IMR-90 (cell line): ENCODE measurements around the gene BCLAF1. TPM values are rescaled to one million over a fixed set of nuclear protein-coding genes. Genes with fewer than 3 reads are reported as not detected.

Experiments used
- ATAC-seq: fragments of 200-7000 bp; cut with Tn5 transposase; 2 replicates; pipeline ENCODE4 v1.9.1; 2020; ENCODE audit warnings: low read depth, mild to moderate bottlenecking, moderate library complexity
- BruUV-seq: library from RNA; stranded (reverse); fragments of 400-500 nt; replicated peaks from 2 replicates; lab custom pipeline; 2021; lab: Mats Ljungman, UMichigan
- CTCF ChIA-PET: fragments of 300-600 bp; formaldehyde crosslinking; extraction: SDS; loops from one replicate; lab custom pipeline; 2021; ENCODE audit warnings: antibody characterized with exemption; lab: Yijun Ruan, JAX
- POLR2A ChIA-PET: fragments of 300-600 bp; sonication (Branson Sonifier 250); formaldehyde crosslinking; loops from one replicate; lab custom pipeline; 2022; ENCODE audit warnings: antibody characterized with exemption; ENCODE audit not compliant: unreplicated experiment; lab: Charles Lee
- DNase-seq: peaks from one replicate; pipeline ENCODE4 v3.0.0; 2013
- H2AFZ ChIP-seq: replicated peaks from 2 replicates; pipeline ENCODE3; 2013; ENCODE audit warnings: low read length, mild to moderate bottlenecking; ENCODE audit not compliant: poor library complexity
- H2AK5ac ChIP-seq: 2 replicates; pipeline ENCODE4 v1.6.1; 2013; ENCODE audit warnings: low read depth, low read length, inconsistent platforms
- H2AK9ac ChIP-seq: replicated peaks from 2 replicates; pipeline ENCODE3; 2013; ENCODE audit warnings: mild to moderate bottlenecking, low read depth, low read length, moderate library complexity; ENCODE audit not compliant: poor library complexity
- H2BK120ac ChIP-seq: 2 replicates; pipeline ENCODE4 v1.6.1; 2013; ENCODE audit warnings: low read depth, low read length, inconsistent platforms
- H2BK15ac ChIP-seq: 3 replicates; pipeline ENCODE4 v1.6.1; 2013; ENCODE audit warnings: low read depth, low read length, inconsistent platforms
- H2BK20ac ChIP-seq: 2 replicates; pipeline ENCODE4 v1.6.1; 2013; ENCODE audit warnings: low read depth, mild to moderate bottlenecking, inconsistent platforms, low read length, moderate library complexity
- H2BK5ac ChIP-seq: 2 replicates; pipeline ENCODE4 v1.6.1; 2013; ENCODE audit warnings: mild to moderate bottlenecking, low read depth, low read length, inconsistent platforms; ENCODE audit not compliant: poor library complexity, severe bottlenecking
- H3K14ac ChIP-seq: replicated peaks from 2 replicates; pipeline ENCODE4 v1.6.1; 2013; ENCODE audit warnings: low read depth, low read length, inconsistent platforms
- H3K18ac ChIP-seq: 2 replicates; pipeline ENCODE4 v1.6.1; 2013; ENCODE audit warnings: low read depth, low read length, control low read depth
- H3K23ac ChIP-seq: 2 replicates; pipeline ENCODE4 v1.6.1; 2013; ENCODE audit warnings: low read depth, low read length, inconsistent platforms
- H3K27ac ChIP-seq: 2 replicates; pipeline ENCODE4 v1.5.1; 2013; ENCODE audit warnings: mild to moderate bottlenecking, control low read depth, low read length; ENCODE audit not compliant: insufficient read depth
- H3K27me3 ChIP-seq: 2 replicates; pipeline ENCODE4 v1.6.1; 2013; ENCODE audit warnings: low read length; ENCODE audit not compliant: control insufficient read depth, insufficient read depth
- H3K36me3 ChIP-seq: 2 replicates; pipeline ENCODE4 v1.6.1; 2013; ENCODE audit warnings: low read length, mixed read lengths; ENCODE audit not compliant: control insufficient read depth, insufficient read depth
- H3K4ac ChIP-seq: 2 replicates; pipeline ENCODE4 v1.6.1; 2013; ENCODE audit warnings: low read depth, low read length, inconsistent platforms
- H3K4me1 ChIP-seq: 2 replicates; pipeline ENCODE4 v1.6.1; 2013; ENCODE audit warnings: low read length, mixed read lengths; ENCODE audit not compliant: control insufficient read depth, insufficient read depth
- H3K4me2 ChIP-seq: 2 replicates; pipeline ENCODE4 v1.6.1; 2013; ENCODE audit warnings: low read depth, mild to moderate bottlenecking, control low read depth, low read length, moderate library complexity
- H3K4me3 ChIP-seq: 2 replicates; pipeline ENCODE4 v1.5.1; 2013; ENCODE audit warnings: low read depth, mild to moderate bottlenecking, control low read depth, low read length, moderate library complexity; ENCODE audit not compliant: insufficient read depth
- H3K56ac ChIP-seq: 2 replicates; pipeline ENCODE4 v1.6.1; 2013; ENCODE audit warnings: low read length, inconsistent platforms; ENCODE audit not compliant: insufficient read depth; ENCODE audit errors: extremely low read depth
- H3K79me1 ChIP-seq, 2 experiments: 2 replicates each; pipeline ENCODE4 v1.6.1; 2013; ENCODE audit warnings: low read length in 2 of 2, inconsistent platforms in 1 of 2, low read depth in 1 of 2
- H3K9ac ChIP-seq: 2 replicates; pipeline ENCODE4 v1.6.1; 2013; ENCODE audit warnings: low read depth, low read length, control low read depth
- H3K9me1 ChIP-seq: 2 replicates; pipeline ENCODE4 v1.6.1; 2013; ENCODE audit warnings: low read length, inconsistent platforms; ENCODE audit not compliant: insufficient read depth
- H3K9me3 ChIP-seq: 2 replicates; pipeline ENCODE4 v1.6.1; 2013; ENCODE audit warnings: low read length; ENCODE audit not compliant: control insufficient read depth, insufficient read depth
- H4K20me1 ChIP-seq: 2 replicates; pipeline ENCODE4 v1.6.1; 2013; ENCODE audit warnings: low read length, inconsistent platforms; ENCODE audit not compliant: insufficient read depth
- H4K5ac ChIP-seq: 2 replicates; pipeline ENCODE4 v1.6.1; 2013; ENCODE audit warnings: mild to moderate bottlenecking, low read depth, low read length, control low read depth
- H4K8ac ChIP-seq, 2 experiments: 2 replicates each; pipeline ENCODE4 v1.6.1; 2013; ENCODE audit warnings: low read depth in 2 of 2, low read length in 2 of 2, control low read depth in 1 of 2, inconsistent platforms in 1 of 2
- H4K91ac ChIP-seq: 2 replicates; pipeline ENCODE4 v1.6.1; 2013; ENCODE audit warnings: low read depth, low read length, inconsistent platforms; ENCODE audit not compliant: insufficient read depth
- BHLHE40 ChIP-seq: fragments of 150-350 bp; IDR thresholded peaks from 2 replicates; pipeline ENCODE4 v1.6.1; 2016; ENCODE audit warnings: mild to moderate bottlenecking, low read depth, low read length
- CEBPB ChIP-seq: IDR thresholded peaks from 2 replicates; pipeline ENCODE4 v1.6.1; 2012; ENCODE audit warnings: low read depth, low read length, improper control_type of control experiment
- CHD1 ChIP-seq: IDR thresholded peaks from 2 replicates; pipeline ENCODE4 v1.6.1; 2012; ENCODE audit warnings: low read depth, low read length, improper control_type of control experiment
- CTCF ChIP-seq: conservative IDR thresholded peaks from 2 replicates; pipeline ENCODE4 v1.5.1; 2012; ENCODE audit warnings: mild to moderate bottlenecking, low read depth, low read length, improper control_type of control experiment
- ELK1 ChIP-seq: fragments of 150-350 bp; IDR thresholded peaks from 2 replicates; pipeline ENCODE4 v1.6.1; 2016; ENCODE audit warnings: low read depth, mild to moderate bottlenecking, low read length, moderate library complexity, borderline replicate concordance
- FOS ChIP-seq: fragments of 150-350 bp; IDR thresholded peaks from 2 replicates; pipeline ENCODE4 v1.6.1; 2016; ENCODE audit warnings: low read depth, low read length
- MAFK ChIP-seq: IDR thresholded peaks from 2 replicates; pipeline ENCODE4 v1.6.1; 2012; ENCODE audit warnings: low read depth, low read length, improper control_type of control experiment
- MAZ ChIP-seq: IDR thresholded peaks from 2 replicates; pipeline ENCODE4 v1.6.1; 2012; ENCODE audit warnings: low read depth, mild to moderate bottlenecking, low read length, improper control_type of control experiment, moderate library complexity, borderline replicate concordance
- MXI1 ChIP-seq: IDR thresholded peaks from 2 replicates; pipeline ENCODE4 v1.6.1; 2012; ENCODE audit warnings: low read depth, mild to moderate bottlenecking, low read length, moderate library complexity, borderline replicate concordance
- NFE2L2 ChIP-seq: fragments of 150-350 bp; IDR thresholded peaks from 2 replicates; pipeline ENCODE4 v1.6.1; 2016; ENCODE audit warnings: low read depth, mild to moderate bottlenecking, low read length
- RAD21 ChIP-seq: IDR thresholded peaks from 2 replicates; pipeline ENCODE4 v1.6.1; 2012; ENCODE audit warnings: low read length, improper control_type of control experiment
- RCOR1 ChIP-seq: IDR thresholded peaks from 2 replicates; pipeline ENCODE4 v1.6.1; 2012; ENCODE audit warnings: mild to moderate bottlenecking, low read length, improper control_type of control experiment; ENCODE audit not compliant: insufficient replicate concordance
- RFX5 ChIP-seq: IDR thresholded peaks from 2 replicates; pipeline ENCODE4 v1.8.0; 2012; ENCODE audit warnings: low read depth, mild to moderate bottlenecking, low read length, moderate library complexity
- SMC3 ChIP-seq: fragments of 150-350 bp; IDR thresholded peaks from 2 replicates; pipeline ENCODE4 v1.6.1; 2016; ENCODE audit warnings: low read depth, mild to moderate bottlenecking, antibody characterized with exemption, low read length, moderate library complexity
- USF2 ChIP-seq: fragments of 150-350 bp; IDR thresholded peaks from 2 replicates; pipeline ENCODE4 v1.6.1; 2017; ENCODE audit warnings: mild to moderate bottlenecking, antibody characterized with exemption, low read length, low read depth
- WGBS, 2 experiments: methylation state at CpG; one replicate each; pipeline versions ENCODE4 v1.1.5 to v1.1.7; 2013; ENCODE audit warnings: missing lambda C conversion rate in 2 of 2; ENCODE audit not compliant: insufficient read length in 1 of 2; ENCODE audit errors: extremely low coverage in 2 of 2; 5-methylcytosine and 5-hydroxymethylcytosine counted together
- dilution Hi-C: fragments of 300-500 bp; cut with HindIII; formaldehyde crosslinking; loops from one replicate; pipeline ENCODE4 v1.14.3; 2018; ENCODE audit warnings: low sequenced_read_pairs; ENCODE audit not compliant: unreplicated experiment
- in situ Hi-C: fragments of 300-500 bp; cut with MboI; formaldehyde crosslinking; loops from 3 replicates; pipeline ENCODE4 v1.14.3; 2019; ENCODE audit warnings: low sequenced_read_pairs, inconsistent platforms, mixed read lengths
- intact Hi-C: fragments of 100-400 bp; cut with micrococcal nuclease; formaldehyde crosslinking; loops from 2 replicates; pipeline ENCODE4 v1.10.0; 2022
- polyA plus RNA-seq, 3 experiments: library from polyadenylated mRNA; depleted of rRNA; stranded (reverse); fragments of >200 nt; gene quantifications; 2 replicates each; pipeline ENCODE4 v1.2.3, GENCODE V29; 2012; ENCODE audit warnings: low replicate concordance in 1 of 3
- total RNA-seq: library from RNA; depleted of rRNA; stranded (reverse); fragments of >200 nt; gene quantifications from 2 replicates; pipeline ENCODE4 v1.2.3, GENCODE V29; 2012

BCLAF1 gene
- total and polyA plus RNA-seq, 2 of the 4 experiments (the other 2 are of a cell fraction) = 34.0 to 141 TPM

GRCh38 chr6:136230219-136230853 lies 59.3 kb downstream of the BCLAF1 start:
- H2AK5ac ChIP-seq = no peak overlapping the region
- H4K91ac ChIP-seq = no peak overlapping the region
- ATAC-seq = peak; percentile 38; the same call in 1 of the 2 replicates
- no CpG with 5 or more reads among the region's 2 CpGs for WGBS, 2 experiments
- H3K14ac ChIP-seq = no peak overlapping the region
- peaks cover 15% of the 10 kb centered on the region for H3K4me1 ChIP-seq
- H3K27ac ChIP-seq = no peak overlapping the region
- H3K9me3 ChIP-seq = no peaks in the 10 kb centered on the region
- H4K5ac ChIP-seq = peak overlapping the region; percentile 79; the same call in 1 of the 2 replicates
- no peak overlapping the region for H2BK20ac ChIP-seq
- DNase-seq = peak; percentile 27
- no peak overlapping the region; the same call in 2 of the 3 replicates for H2BK15ac ChIP-seq
- intact Hi-C loops = no loop called here
- peak overlapping the region; percentile 1 for H2BK5ac ChIP-seq
- no peaks in the 10 kb centered on the region for H4K20me1 ChIP-seq
- no peaks in the 10 kb centered on the region for H3K27me3 ChIP-seq
- no peak overlapping the region for H3K56ac ChIP-seq
- H3K4me3 ChIP-seq = no peak overlapping the region
- H3K18ac ChIP-seq = peak overlapping the region; percentile 2; the same call in 1 of the 2 replicates
- dilution Hi-C loops = no loop called here
- H3K4me2 ChIP-seq = no peak overlapping the region
- no peaks in the 10 kb centered on the region for H3K36me3 ChIP-seq
- no peak overlapping the region for H2BK120ac ChIP-seq
- in situ Hi-C loops = no loop called here
- BruUV-seq = no TSS peak
- no peak overlapping the region for H3K4ac ChIP-seq
- no peaks in the 10 kb centered on the region; the same call in 1 of the 2 replicates for H3K9me1 ChIP-seq
- peak overlapping the region; percentile 1 to 30; a peak in 1 of 4 replicates for H4K8ac ChIP-seq
- H2AK9ac ChIP-seq = no peak overlapping the region
- no peak overlapping the region for H2AFZ ChIP-seq
- ChIA-PET POLR2A (no interaction called here), CTCF (interaction anchor here (0.7 kb wide), 1 partner anchor 694 kb away, joined by 5 read pairs; no protein-coding TSS in a partner anchor)
- H3K79me1 ChIP-seq = peaks cover 0 to 8% of the 10 kb centered on the region in 2 experiments; a peak in 2 of 4 replicates
- H3K9ac ChIP-seq = no peak overlapping the region
- H3K23ac ChIP-seq = no peak overlapping the region
- TF ChIP-seq CEBPB (no peak), NFE2L2 (no peak), CHD1 (no peak), MAZ (no peak), BHLHE40 (no peak), RCOR1 (no peak), USF2 (no peak), CTCF (no peak), RAD21 (no peak), RFX5 (no peak), MXI1 (no peak), FOS (no peak), MAFK (no peak), ELK1 (no peak), SMC3 (no peak)
